ENCODE measurements around the gene AQP2.

The AQP2 gene

DNA sequence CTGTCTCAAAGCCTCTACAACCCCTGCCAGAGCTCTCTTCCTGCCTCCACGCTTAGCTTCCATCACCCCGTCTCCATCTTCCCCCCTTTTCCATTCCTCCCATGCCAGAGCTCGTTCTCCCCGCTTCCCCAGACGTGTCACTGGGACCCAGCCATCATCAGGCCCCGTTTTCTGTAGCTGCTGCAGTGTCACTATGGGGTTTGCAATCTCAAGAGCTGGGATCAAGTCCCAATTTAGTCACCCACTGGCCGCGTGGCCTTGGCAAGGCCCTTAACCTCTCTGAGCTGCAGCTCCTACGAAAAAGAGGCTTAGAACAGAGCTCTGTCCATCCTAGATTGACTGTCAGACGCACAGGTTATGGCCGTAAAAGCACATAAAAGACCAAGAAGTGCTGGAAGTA lies 45.9 kb upstream of the AQP2 start:
- in situ Hi-C loops (cut with MboI; ENCODE audit: low pct_unique_long_range_greater_than_20kb, low sequenced_read_pairs, unreplicated experiment): no loop called here
- DNase-seq (ENCODE audit: low spot score): no peak
- TF ChIP-seq, protein P1, sequence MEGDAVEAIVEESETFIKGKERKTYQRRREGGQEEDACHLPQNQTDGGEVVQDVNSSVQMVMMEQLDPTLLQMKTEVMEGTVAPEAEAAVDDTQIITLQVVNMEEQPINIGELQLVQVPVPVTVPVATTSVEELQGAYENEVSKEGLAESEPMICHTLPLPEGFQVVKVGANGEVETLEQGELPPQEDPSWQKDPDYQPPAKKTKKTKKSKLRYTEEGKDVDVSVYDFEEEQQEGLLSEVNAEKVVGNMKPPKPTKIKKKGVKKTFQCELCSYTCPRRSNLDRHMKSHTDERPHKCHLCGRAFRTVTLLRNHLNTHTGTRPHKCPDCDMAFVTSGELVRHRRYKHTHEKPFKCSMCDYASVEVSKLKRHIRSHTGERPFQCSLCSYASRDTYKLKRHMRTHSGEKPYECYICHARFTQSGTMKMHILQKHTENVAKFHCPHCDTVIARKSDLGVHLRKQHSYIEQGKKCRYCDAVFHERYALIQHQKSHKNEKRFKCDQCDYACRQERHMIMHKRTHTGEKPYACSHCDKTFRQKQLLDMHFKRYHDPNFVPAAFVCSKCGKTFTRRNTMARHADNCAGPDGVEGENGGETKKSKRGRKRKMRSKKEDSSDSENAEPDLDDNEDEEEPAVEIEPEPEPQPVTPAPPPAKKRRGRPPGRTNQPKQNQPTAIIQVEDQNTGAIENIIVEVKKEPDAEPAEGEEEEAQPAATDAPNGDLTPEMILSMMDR (IDR thresholded peaks at IDR 0.05; ENCODE audit: extremely low read depth, insufficient read depth, missing control alignments): no peak

DNA sequence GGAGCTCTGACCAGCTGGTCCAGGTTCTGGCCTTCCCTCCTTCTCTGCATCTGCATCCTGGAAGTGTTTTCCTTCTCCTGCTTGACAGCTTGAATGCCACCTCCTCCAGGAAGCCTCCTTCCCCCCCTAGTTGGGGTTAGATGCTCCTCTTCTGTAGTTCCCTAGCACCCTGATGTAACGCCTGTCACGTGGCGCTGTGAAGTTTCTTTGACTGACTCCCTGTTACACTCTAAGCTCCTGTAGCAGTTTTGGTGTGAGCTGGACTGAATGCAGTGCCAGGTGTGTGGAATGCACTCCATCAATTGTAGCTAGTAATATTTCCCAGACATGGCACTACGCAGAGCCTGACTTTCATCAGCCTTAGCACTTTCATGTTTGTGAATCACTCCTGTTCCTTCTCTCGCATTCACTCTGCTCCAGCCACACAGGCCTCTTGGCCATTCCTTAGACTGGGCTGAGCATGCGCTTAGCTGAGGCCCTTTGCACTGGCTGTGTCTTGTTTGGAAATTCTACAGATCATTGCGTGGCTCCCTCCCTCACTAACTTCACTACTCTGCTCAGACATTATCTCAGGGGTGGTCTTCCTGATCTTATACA lies 44.7 kb upstream of the AQP2 start:
- in situ Hi-C loops (cut with MboI; ENCODE audit: low pct_unique_long_range_greater_than_20kb, low sequenced_read_pairs, unreplicated experiment): no loop called here
- no peak for DNase-seq (ENCODE audit: low spot score)
- TF ChIP-seq, protein P1 (IDR thresholded peaks at IDR 0.05; ENCODE audit: extremely low read depth, insufficient read depth, missing control alignments): no peak

DNA sequence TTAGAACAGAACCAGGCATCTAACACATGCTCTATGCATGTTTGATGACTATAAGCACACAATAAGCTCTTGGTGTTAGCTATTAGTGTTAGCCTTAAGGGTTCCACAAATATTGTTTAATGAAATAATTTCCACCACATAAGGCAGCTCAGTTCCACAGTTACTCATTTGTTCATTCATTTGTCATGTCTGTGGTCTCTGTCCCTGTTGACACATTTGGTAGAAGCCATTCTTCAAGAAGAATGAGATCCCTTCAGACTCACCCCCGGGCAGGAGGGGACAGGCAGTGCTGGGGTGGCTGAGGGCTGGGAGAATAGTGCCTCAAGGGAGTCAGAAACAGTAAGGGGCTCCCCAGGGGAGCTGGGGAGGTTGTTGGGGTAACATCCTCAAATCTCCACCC lies 43.2 kb upstream of the AQP2 start:
- no peak for DNase-seq (ENCODE audit: low spot score)
- in situ Hi-C loops (cut with MboI; ENCODE audit: low pct_unique_long_range_greater_than_20kb, low sequenced_read_pairs, unreplicated experiment): no loop called here
- TF ChIP-seq, protein P1 (IDR thresholded peaks at IDR 0.05; ENCODE audit: extremely low read depth, insufficient read depth, missing control alignments): no peak

DNA sequence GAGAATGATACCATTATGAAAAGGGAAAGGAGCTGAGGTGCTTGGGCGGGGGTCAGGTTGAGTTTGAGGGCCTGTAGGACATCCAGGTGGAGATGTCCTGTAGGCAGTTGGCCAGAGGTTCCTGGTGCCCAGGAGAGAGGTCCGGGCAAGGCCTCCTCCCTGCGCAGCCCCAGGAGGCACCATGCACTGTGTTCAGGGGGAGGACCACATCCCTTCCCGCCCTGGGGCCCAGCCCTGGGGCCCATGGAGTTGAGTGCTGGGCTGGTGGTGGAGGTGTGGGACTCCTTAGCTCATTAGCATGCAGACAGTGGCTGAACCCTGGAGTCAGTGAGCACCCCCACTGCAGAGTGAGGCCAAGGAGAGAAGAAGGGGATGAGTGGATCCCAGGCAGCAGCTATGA lies 41.2 kb upstream of the AQP2 start:
- no peak for DNase-seq (ENCODE audit: low spot score)
- in situ Hi-C loops (cut with MboI; ENCODE audit: low pct_unique_long_range_greater_than_20kb, low sequenced_read_pairs, unreplicated experiment): no loop called here
- TF ChIP-seq, protein P1 (IDR thresholded peaks at IDR 0.05; ENCODE audit: extremely low read depth, insufficient read depth, missing control alignments): no peak

DNA sequence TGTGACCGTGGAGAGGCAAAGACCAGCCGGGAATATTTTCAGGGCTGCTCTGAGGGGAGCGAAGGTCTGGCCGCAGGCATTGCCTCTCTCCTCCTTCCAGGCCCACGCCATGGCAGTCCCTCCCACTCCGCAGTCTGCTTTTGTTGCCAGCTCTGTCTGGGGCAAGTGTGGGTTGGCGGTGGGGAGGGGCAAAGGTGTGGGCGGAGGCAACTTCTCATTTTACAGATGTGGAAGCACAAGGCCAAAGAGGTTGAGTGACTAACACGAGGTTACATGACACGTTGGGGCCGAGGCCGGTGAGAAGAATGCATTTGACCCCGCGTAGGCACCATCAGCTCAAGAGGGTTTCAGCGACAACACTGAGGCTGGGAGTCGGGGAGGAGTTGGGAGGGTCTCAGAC lies 40.7 kb upstream of the AQP2 start:
- in situ Hi-C loops (cut with MboI; ENCODE audit: low pct_unique_long_range_greater_than_20kb, low sequenced_read_pairs, unreplicated experiment): no loop called here
- DNase-seq (ENCODE audit: low spot score): no peak
- TF ChIP-seq, protein P1 (IDR thresholded peaks at IDR 0.05; ENCODE audit: extremely low read depth, insufficient read depth, missing control alignments): no peak

DNA sequence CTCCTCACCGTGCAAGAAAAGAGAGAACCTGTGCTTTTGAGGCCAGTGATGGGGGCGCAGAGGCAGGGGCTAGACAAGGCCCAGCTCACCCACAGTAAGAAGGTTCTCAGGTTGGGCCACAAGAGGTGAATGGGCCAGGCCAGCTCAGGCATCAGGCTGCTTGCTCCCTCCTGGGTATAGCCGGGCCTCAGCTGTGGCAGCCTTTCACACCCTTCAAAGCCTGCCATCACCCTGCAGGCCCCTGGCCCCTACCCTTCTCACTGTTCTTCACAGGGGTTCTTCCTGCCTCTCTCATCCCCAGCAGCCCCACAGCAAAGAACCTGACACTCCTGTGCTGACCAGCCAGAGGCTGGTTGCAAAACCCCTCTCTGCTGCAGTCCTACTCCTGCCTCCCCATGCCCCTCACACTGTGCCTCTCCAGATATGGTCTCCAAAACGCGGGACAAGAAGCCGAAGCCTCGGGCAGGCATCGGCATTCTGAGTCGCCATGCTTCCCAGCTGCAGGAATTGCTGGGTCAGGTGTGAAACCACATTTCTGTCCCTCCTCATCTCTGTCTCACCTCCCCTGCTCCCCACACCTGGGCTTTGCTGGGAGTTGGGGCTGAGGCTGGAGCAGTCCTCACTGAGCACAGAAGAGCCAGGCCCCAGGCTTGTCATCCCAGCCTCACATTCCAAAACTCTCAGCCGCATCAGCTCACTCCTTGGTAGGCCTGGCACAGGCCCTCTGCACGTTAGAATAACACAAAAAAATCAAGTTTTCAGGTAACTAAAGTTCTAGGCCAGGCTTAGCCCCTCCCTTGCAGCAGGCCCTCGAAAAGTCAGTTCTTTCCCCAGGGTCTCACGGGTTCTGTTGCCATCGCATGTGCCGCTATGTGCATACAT lies 40.0 kb upstream of the AQP2 start:
- TF ChIP-seq, protein P1 (IDR thresholded peaks at IDR 0.05; ENCODE audit: extremely low read depth, insufficient read depth, missing control alignments): no peak
- in situ Hi-C loops (cut with MboI; ENCODE audit: low pct_unique_long_range_greater_than_20kb, low sequenced_read_pairs, unreplicated experiment): no loop called here
- DNase-seq (ENCODE audit: low spot score): no peak
